ENCODE measurements around the gene GLDN.
"Not testable (repeated sequence)": the region's sequence is repeated elsewhere in the genome, so short reads cannot be mapped to it uniquely, and the experiment has no call there.

The GLDN gene

DNA sequence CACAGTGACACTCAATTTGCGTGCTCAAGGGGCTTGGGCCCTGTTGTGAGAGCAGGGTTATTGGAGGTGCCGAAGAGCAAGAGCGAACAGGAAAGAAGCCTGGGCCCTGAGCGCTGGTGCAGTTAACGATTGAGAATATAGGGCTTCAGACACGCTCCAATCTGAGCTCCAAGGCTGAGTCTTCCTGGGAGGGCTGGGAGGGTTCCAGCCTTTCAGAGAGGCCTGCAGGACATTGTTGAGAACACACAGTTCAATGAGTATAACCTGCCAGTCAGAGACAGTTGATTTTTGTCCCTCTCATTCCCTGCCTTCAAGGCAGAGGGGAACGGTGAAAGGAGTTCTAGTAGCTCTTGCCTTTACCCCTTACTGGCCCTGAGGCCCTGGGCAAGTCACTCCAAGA is 47.3 kb downstream of the GLDN start:
- DNase-seq (ENCODE audit: low read depth), result no peak

DNA sequence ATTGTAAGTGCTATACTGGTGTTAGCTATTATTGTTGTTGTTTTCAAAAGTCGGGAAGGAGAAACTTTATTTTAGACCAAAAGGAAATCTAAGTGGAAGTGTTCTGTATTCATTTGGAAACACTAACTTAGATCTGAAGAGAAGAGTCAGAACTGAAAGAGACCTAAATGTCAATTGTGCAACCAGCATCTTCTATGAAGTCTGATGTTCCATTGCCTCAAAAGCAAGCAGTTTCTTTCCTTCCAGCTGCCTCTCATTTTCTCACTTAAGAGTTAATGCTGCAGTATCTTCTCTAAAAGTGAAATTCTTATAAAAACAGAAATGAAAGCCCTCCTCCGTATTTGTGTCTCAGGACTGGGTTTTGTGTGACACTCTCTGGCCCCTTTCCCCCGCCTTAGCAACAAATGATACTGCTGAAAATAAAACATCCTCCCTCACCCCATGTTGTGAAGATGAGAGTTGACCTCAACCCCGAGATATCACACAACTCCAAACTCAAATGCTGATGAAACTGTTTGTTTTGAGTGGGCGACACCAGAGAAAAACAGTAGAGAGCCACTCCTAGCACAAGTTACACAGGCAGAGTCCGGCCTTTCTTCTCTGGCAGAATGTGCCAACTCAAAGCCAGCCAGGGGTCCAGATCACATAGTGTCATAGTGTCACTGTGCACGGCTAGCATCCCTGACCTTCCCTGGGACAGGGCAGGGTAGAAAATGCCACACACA is 48.9 kb downstream of the GLDN start:
- DNase-seq (ENCODE audit: low read depth), result no peak

DNA sequence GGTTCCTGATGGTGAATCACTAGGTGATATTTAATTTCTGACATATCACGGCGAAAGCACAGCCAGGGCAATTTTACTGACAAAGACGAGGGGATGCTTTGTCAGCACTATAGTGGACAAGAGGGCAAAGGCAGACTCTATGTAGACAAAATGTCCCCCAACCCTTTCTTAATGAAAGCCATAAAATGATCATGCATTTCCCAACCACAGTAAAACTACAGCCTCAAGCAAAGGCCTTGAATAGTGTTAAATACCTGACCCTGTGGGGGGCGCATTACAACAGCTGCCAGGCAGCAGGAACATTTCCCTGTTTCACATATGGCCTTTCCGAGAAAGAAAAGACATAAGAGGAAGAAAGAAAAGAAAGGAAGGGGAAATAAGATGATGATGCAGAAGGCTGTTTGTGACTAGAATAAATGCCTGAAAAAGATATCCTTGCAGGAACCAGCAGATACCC is 49.5 kb downstream of the GLDN start:
- no peak for DNase-seq (ENCODE audit: low read depth)

DNA sequence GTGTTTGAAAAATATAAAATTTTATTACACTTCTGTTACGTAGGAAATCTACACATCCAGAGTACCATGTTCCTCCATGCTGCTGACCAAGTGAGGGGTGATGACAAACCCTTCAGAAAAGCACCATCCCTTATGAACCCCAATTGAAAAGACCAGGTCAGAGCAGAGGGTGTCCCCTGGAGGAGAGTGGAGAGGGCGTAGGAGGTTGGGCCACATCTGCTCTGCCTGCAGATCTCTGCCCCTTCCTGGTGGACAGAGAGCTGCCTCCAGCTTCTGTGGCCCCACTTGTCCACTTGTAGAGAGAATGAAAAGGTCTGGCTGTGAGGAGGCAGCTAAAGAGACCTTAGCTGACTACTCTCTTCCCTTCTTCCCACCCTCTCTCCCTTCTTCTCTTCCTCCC is 55.5 kb downstream of the GLDN start:
- no peak for DNase-seq (ENCODE audit: low read depth)

DNA sequence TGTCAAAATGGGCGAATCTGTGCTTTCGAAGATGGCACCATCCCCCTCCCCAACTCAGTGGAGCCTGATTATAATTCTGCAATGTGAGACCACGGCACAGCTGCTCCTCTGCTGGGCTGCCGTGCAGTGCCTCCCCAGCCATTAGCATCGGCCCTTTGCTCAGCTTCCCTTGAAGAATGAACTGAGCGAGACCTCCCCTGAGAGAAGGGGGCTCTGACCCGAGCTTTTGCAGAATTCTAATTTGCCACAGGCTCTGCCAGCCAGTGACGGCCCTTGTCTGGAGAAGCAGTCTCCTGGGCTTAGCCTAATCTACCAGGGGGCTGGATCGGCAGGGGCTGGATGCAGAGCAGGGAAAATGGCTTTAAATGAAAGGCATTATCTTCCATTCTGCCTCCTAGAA is 57.2 kb downstream of the GLDN start:
- no peak for DNase-seq (ENCODE audit: low read depth)

DNA sequence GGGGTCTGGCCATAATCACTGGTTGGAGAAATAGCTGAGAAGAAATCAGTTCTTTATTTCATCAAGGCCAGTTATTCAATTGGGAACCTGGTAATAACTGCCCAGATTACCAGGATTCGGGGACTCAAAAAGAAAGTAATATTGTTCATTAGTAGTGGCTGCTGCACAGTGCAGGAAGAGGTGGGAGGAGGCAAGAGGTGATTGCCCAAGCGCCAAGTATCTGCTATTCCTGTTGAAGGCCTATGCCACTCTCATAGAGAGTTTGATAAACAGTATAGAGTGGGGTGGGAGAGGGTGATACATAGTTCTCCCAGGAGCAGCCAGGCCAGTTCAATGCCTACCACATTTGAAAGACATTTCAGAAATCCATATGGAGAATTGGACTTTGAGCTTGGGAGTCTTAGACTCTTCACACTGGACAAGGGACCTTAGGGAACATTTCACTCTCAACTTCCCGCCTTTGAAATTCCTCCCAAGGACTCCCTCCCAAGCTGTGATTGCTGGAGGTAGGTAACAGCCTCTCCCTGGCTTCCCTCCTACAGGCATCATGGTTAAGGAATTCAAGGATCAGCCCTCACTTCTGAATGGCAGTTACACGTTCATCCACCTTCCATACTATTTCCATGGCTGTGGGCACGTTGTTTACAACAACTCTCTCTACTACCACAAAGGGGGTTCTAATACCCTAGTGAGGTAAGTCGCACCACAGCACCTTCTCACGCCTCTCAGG is 59.8 kb downstream of the GLDN start:
- DNase-seq (ENCODE audit: low read depth), result no peak

DNA sequence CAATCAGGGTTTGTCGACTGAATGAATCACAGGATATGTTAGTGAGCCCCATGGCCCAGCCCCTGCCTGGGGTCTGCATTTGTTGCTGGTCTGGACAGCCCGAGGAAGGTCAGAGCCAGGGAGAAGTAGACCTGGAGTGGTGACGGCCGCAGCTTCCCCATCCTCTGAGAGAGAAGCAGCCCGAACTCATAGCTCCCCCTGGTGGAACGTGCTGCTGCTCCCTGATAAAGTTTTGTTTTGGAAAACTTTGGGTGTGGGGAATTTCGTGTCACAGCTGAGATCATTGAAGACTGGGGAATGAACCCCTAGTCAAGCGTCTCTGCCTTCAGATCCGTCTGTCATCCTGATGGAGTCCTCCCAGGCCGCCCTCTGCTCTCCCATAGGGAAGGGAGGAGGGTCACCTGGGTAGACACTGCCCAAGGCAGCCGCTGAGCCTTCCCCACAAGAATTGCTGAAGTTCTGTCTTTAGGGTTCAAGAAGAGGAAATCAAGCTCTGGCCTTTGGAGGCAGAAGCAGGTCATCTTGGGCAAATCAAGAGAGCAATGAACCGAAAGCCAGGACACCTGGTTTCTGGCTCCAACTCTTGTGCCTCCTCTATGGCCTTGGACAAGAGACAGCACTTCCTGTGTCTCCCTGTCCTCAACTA is 60.5 kb downstream of the GLDN start:
- peak; percentile 16 for DNase-seq (ENCODE audit: low read depth)

DNA sequence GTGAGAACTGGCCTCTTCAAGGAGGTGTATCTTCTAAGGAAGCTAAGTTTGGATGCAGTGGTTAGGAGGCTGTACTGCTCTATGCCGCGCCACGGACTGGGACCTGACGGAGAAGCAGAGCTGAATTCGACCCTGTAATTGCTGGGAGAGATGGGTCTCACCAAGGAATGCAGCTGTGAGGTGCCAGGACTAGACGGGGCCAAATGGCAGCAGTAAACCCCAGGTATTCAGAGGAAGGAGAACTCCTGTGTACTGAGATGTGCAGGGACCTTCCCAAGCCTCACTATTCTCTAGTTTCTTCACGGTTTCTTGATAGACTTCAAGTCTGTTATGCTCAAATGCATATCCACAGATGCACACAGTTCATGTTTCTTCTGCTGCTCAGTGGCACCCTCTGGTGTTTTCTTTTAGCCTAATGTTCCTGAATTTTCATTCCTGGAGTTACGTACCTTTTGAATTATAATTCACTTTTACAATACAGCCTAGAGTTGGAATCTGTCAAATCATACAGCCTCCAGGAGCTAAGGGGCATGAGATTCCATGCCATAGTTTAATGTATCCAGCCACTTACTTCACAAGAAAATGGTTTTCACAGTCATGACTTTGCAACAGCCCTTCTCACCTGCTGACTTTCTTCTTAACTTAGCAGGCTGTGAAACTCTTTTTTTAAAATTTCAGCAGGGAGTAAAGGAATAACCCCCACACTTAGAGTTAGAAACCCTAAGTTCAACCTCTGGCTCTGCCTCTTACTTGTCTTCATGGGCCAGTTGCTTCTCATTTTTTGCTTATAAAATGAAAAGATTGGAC is 61.8 kb downstream of the GLDN start:
- peak; percentile 21 for DNase-seq (ENCODE audit: low read depth)

DNA sequence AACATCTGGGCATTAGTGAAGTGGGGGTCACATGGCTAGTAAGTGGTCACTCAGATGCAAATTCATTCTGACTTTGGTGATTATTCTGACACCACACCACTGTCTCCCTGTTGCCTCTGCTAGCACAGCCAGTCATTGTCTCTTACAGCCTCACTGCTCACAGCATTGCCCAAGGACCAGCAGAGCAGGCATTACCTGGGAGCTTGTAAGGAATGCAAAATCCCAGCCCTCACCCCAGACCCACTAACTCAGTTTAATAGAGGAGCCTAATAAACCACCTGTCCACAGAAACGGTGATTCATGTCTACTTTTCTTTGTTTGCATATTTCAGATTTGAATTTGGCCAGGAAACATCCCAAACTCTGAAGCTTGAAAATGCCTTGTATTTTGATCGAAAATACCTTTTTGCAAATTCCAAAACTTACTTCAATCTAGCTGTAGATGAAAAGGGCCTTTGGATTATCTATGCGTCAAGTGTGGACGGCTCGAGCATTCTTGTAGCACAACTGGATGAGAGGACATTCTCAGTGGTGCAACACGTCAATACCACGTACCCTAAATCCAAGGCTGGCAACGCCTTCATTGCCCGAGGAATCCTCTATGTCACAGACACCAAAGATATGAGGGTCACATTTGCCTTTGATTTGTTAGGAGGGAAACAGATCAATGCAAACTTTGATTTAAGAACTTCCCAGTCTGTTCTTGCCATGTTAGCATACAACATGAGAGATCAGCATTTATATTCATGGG is 62.7 kb downstream of the GLDN start:
- no peak for DNase-seq (ENCODE audit: low read depth)

DNA sequence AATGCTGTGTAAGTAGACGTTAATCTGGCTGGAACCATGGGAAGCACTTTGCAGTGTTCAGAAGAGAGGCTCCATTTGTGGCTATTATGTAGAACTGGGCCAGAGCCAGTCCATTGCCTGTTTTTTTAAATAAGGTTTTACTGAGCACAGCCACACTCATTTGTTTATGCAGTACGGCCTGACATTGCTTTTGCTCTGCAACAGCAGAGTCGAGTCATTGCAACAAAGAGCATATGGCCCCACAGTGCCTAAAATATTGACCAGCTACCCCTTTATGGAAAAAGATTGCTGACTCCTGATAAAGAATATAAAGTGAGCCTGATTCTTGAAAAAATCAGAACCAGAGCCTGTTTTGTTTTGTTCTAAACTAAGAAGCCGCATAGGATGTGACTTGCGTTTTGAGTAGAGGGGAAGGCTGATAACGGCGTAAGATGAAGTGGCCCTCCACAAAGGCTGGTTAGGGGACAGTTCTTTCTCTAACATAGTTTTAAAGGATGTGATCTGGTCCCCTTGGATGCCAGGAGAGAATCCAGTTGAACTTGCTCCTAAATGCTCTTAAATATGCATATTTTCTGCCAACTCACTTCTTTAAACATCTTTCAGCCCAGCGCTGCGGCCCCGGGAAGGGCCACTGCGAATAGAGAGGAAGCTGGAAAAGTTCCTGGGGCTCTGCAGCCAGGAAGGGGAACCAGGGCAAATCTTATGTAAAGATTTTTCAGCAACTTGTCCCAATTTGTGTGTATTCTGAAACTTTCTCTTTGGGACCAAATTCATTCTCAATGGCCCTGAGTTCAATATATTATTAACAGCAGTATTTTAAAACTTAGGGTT is 64.5 kb downstream of the GLDN start:
- DNase-seq (ENCODE audit: low read depth), result no peak

DNA sequence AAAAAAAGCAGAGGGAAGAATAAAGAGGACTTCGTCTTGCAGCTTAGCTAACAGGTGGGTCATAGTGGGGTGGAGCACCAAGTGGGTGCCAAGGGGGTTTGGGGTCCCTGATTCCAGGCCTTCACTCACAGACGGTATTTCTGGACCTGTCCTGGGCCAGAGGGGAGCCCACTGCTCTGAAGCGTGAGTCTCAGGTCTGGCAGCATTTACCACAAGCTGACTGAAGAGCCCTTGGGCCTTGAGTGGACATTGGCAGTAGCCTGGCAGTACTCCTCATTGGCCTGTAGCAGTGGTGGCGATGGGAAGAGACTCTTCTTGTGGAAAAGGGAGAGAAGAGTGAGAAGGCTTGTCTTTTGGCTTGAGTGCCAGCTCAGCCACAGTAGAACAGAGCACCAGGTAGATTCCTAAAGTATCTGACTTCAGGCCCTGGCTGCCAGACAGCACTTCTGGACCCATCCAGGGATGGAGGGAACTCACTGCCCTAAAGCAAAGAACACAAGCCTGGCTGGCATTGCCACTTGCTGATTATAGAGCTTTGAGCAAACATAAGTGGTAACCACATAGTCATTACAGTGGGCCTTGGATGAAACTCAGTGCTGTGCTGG is 72.9 kb downstream of the GLDN start:
- no peak for DNase-seq (ENCODE audit: low read depth)

DNA sequence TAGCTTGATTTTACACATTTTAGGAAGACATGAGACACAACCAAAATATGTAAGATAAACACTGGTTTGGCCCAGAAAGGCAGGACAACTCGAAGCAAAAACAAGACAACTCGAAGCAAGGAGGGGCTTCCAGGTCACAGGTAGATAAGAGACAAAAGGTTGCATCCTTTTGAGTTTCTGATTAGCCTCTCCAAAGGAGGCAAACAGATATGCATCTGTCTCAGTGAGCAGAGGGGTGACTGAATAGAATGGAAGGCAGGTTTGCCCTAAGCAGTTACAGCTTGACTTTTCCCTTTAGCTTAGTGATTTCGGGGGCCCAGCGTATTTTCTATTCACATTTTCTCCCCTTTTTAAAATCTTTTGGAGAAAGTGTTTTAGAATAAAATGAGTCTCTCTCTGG is 74.7 kb downstream of the GLDN start:
- no peak for DNase-seq (ENCODE audit: low read depth)

DNA sequence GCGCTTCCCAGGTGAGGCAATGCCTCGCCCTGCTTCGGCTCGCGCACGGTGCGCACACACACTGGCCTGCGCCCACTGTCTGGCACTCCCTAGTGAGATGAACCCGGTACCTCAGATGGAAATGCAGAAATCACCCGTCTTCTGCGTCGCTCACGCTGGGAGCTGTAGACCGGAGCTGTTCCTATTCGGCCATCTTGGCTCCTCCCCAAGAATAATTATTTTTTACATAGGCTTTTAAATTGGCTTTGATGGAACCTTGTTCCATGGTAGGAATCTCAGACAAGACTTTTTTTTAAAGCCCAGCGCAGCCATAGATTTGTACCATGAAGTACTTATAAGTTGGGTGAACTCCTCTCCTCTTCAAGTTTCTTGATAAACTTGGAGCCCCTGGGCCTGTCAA is 81.6 kb downstream of the GLDN start:
- not testable (repeated sequence) for DNase-seq (ENCODE audit: low read depth)

DNA sequence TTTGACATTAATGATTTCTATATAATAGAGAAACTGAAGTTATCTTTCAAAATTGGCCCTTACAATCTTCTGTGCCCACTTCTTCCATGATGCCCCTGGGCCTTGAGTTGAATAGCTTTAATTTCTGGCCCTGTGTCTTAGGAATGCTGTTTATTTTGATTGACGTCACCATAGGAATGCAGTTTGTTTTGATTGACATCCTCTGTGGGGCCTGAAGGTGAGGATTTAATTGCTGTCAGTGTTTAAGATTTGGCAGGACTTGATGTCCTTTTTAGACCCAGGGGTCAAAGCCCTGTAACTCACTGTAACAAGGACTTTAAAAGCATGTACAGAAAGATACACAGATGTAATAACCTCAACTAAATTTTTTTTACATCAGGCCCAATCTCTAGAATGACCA is 83.3 kb downstream of the GLDN start:
- DNase-seq (ENCODE audit: low read depth), result no peak

DNA sequence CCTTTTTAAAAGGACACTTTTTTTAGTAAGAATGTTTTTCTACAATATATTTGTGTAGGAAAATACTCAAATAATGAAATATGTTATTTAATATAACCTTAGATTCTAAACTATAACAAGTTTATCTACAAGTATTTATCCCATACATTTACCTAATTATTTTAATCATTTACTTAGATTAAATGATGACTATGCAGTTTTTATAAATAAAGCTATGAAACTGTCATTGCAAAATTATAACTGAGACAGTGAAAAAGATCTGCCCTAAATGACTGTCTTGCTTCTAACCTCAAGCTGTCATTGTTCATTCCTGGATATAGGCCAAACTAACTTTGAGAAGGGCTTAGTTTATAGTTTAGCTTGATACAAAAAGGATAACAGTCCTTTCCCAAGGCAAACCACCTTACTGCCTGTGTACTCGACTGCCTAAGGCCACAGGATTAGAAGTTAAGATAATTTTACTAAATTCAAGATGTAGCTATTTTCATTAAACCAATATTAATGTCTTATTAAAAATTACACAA is 84.1 kb downstream of the GLDN start:
- no peak for DNase-seq (ENCODE audit: low read depth)

DNA sequence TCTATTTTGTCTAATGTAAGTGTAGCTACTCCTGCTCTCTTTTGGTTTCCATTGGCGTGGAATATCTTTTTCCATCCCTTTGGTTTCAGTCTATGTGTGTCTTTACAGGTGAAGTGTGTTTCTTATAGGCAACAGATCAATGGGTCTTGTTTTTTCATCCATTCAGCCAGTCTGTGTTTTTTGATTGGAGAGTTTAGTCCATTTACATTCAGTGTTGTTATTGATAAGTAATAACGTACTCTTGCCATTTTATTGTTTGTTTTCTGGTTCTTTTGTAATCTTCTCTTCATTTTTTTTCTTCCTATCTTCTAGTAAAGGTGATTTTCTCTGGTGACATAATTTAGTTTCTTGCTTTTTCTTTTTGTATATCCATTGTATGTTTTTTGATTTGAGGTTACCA is 97.1 kb downstream of the GLDN start:
- no peak for DNase-seq (ENCODE audit: low read depth)

DNA sequence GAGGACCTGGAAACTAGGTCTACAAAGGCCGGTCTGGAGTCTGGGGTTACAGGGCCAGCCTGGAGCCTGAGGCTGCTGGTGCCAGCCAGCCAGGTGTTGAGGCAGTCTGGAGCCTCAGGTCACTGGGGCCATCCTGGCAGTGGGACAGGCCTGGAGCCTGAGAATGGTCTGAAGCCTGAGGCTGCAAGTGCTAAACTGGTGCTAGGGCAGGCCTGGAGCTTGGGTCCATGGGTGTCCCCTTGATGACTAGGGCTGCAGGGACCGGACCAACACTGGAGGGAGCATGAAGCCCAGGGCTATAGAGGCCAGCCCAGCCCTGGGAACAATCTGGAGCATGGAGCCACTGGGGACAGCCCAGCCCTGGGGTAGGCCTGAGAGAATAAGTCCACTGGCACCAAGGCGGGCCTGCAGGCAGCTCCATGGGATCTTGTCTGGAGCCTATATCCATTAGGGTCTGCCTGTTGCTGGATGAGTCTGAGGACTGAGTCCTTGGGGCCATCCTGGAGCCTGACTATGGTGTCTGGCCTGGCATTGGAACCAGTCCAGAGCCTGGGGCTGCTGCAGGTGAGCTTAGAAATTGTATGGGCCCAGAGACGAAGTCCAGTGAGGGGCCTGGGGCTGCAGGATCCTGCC is 101.9 kb downstream of the GLDN start:
- no peak for DNase-seq (ENCODE audit: low read depth)

DNA sequence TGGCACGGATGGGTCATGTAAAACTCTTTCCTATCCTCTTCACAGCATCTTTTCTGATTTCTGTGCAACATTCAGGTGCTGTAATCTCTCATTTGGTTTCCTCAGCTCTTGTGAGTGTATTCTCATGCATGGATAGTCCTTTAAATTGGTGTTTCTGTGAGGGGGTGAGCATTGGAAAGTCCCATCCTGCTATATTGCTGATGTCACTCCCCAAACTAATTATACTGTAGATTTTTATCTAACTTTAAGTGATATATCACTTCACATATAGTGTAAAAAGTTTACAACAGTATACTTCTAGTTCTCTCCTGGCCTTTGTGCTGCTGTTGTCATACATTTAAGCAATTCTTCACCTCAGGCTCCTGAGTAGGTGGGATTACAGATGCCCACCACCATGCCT is 102.7 kb downstream of the GLDN start:
- DNase-seq (ENCODE audit: low read depth), result no peak

DNA sequence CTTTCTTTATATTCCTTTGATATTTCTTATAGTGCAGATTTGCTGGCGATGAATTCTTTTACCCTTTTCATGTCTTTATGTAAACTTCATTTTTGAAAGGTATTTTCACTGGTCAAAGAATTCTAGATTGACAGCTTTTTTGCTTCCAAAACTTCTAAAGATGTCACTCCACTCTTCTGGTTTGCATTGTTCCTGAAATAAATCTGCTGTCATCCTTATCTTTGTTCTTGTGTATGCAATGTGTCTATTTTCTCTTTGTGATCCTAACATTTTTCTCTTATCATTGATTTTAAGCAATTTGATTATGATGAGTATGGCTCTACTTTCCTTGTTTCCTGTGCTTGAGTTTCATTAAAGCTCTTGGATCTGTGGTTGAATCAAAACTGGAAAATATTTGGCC is 103.4 kb downstream of the GLDN start:
- no peak for DNase-seq (ENCODE audit: low read depth)
